Thyroid gland (tissue), 4 donors: Measurements from ENCODE around the gene MICAL3. TPM values are rescaled to one million over a fixed set of nuclear protein-coding genes. Genes with fewer than 3 reads are reported as not detected.

Experiments
- DNase-seq, 2 donors: peaks; one replicate each; pipeline ENCODE4 v3.0.0-alpha.2; 2019
- H3K27ac ChIP-seq, 3 donors: fragments of 200-600 bp; sonication (generic); 1 replicate in 2 of 3; 2 replicates in 1 of 3; pipeline ENCODE4 v1.5.1; 2016 to 2019; ENCODE audit warnings: mild to moderate bottlenecking in 1 of 3, moderate library complexity in 1 of 3
- H3K27me3 ChIP-seq: fragments of 200-600 bp; sonication (generic); one replicate; pipeline ENCODE4 v1.5.1; 2019
- H3K36me3 ChIP-seq, 2 donors: fragments of 200-600 bp; sonication (generic); one replicate each; pipeline ENCODE4 v1.5.1; 2016 to 2019
- H3K4me1 ChIP-seq, 2 donors: fragments of 200-600 bp; sonication (generic); one replicate each; pipeline ENCODE4 v1.5.1; 2017 to 2019
- H3K4me3 ChIP-seq, 3 donors: fragments of 200-600 bp; sonication (generic); replicated peaks in 1 of 3; 1 replicate in 2 of 3; 2 replicates in 1 of 3; pipeline ENCODE4 v1.5.1; 2016; ENCODE audit warnings: mild to moderate bottlenecking in 1 of 3
- H3K9me3 ChIP-seq: fragments of 200-600 bp; sonication (generic); one replicate; pipeline ENCODE4 v1.5.1; 2017
- CTCF ChIP-seq, 6 experiments: fragments of 200-600 bp in 3 of 6; fragments of 450-650 bp in 3 of 6; sonication (generic) in 3 of 6; IDR thresholded peaks; one replicate each; pipeline ENCODE4 v1.5.1; 2016 to 2019; ENCODE audit warnings: antibody characterized with exemption in 6 of 6, mild to moderate bottlenecking in 2 of 6, inconsistent platforms in 1 of 6, moderate library complexity in 1 of 6
- POLR2A ChIP-seq, 2 donors: fragments of 450-650 bp; IDR thresholded peaks; one replicate each; pipeline ENCODE4 v1.6.1; 2017; ENCODE audit warnings: antibody characterized with exemption in 2 of 2, mild to moderate bottlenecking in 2 of 2, moderate library complexity in 1 of 2
- WGBS, 2 donors: methylation state at CpG; one replicate each; pipeline ENCODE4 v1.1.5; 2017; 5-methylcytosine and 5-hydroxymethylcytosine counted together
- intact Hi-C: fragments of 100-400 bp; cut with DNase I; formaldehyde crosslinking; loops from one replicate; pipeline ENCODE4 v1.15.1; 2023
- total RNA-seq, 4 donors: library from RNA; depleted of rRNA; stranded (reverse); fragments of >200 nt; gene quantifications; one replicate each; pipeline ENCODE4 v1.2.3, GENCODE V29; 2016

The MICAL3 gene
- total RNA-seq, 4 donors from 2014 or later, result 31.8 to 53.8 (median 43.6) TPM

GRCh38 chr22:17896586-17896985, 127.8 kb downstream of the MICAL3 start:
- no peak for TF ChIP-seq POLR2A (IDR thresholded peaks at IDR 0.05)
- TF ChIP-seq CTCF (IDR thresholded peaks at IDR 0.05), result no peak
- no peaks in the 10 kb centered on the region for H3K9me3 ChIP-seq
- WGBS, 2 donors, result 90 to 91% methylated on average over 14 of the region's 14 CpGs
- no peak overlapping the region for H3K4me3 ChIP-seq
- peaks cover 4% of the 10 kb centered on the region in 2 donors for H3K4me1 ChIP-seq
- H3K36me3 ChIP-seq, result peaks cover 4 to 12% of the 10 kb centered on the region in 2 donors
- DNase-seq, result no peak
- intact Hi-C loops, result no loop called here
- no peaks in the 10 kb centered on the region for H3K27me3 ChIP-seq
- H3K27ac ChIP-seq, result no peak overlapping the region

GRCh38 chr22:17893900-17894535, 130.3 kb downstream of the MICAL3 start:
- DNase-seq, result no peak
- Histone ChIP-seq H3K27me3 (no peaks in the 10 kb centered on the region), H3K27ac (no peak overlapping the region), H3K4me1 (peaks cover 5 to 7% of the 10 kb centered on the region in 2 donors), H3K36me3 (peaks cover 4 to 12% of the 10 kb centered on the region in 2 donors), H3K9me3 (no peaks in the 10 kb centered on the region), H3K4me3 (no peak overlapping the region)
- TF ChIP-seq POLR2A (IDR thresholded peaks at IDR 0.05) (no peak), CTCF (IDR thresholded peaks at IDR 0.05) (no peak)
- intact Hi-C loops, result no loop called here
- WGBS, 2 donors, result 92 to 93% methylated on average over 7 of the region's 7 CpGs

- no peak for TF ChIP-seq CTCF (IDR thresholded peaks at IDR 0.05)
- no peak for TF ChIP-seq POLR2A (IDR thresholded peaks at IDR 0.05)
- 94 to 97% methylated on average over 4 of the region's 4 CpGs for WGBS, 2 donors
- no peak for DNase-seq
- Histone ChIP-seq H3K27me3 (no peaks in the 10 kb centered on the region), H3K4me3 (no peak overlapping the region), H3K36me3 (peaks cover 4 to 21% of the 10 kb centered on the region in 2 donors), H3K27ac (peak overlapping the region in 1 of 3 donors; percentile 55), H3K4me1 (peaks cover 5 to 7% of the 10 kb centered on the region in 2 donors), H3K9me3 (no peaks in the 10 kb centered on the region)
- intact Hi-C loops, result no loop called here
Measured at GRCh38 chr22:17892376-17892775, 132.0 kb downstream of the MICAL3 start.

GRCh38 chr22:17891481-17892167, 132.7 kb downstream of the MICAL3 start:
- Histone ChIP-seq H3K27ac (peak overlapping the region in 1 of 3 donors; percentile 55), H3K27me3 (no peaks in the 10 kb centered on the region), H3K4me1 (peaks cover 5 to 7% of the 10 kb centered on the region in 2 donors), H3K9me3 (no peaks in the 10 kb centered on the region), H3K4me3 (no peak overlapping the region), H3K36me3 (peaks cover 4 to 21% of the 10 kb centered on the region in 2 donors)
- intact Hi-C loops, result no loop called here
- WGBS, 2 donors, result 52 to 53% methylated on average over 10 to 11 of the region's 12 CpGs
- DNase-seq, result peak; percentile 77 to 82
- TF ChIP-seq POLR2A (IDR thresholded peaks at IDR 0.05), result no peak
- TF ChIP-seq CTCF (IDR thresholded peaks at IDR 0.05), result peak in 3 of 6 experiments; percentile 36 to 43 (median 38)

- no peaks in the 10 kb centered on the region for H3K27me3 ChIP-seq
- H3K9me3 ChIP-seq, result no peaks in the 10 kb centered on the region
- peaks cover 4 to 20% of the 10 kb centered on the region in 2 donors for H3K36me3 ChIP-seq
- H3K4me1 ChIP-seq, result peaks cover 5 to 7% of the 10 kb centered on the region in 2 donors
- WGBS, 2 donors, result 79 to 86% methylated on average over 3 of the region's 3 CpGs
- no peak for DNase-seq
- H3K27ac ChIP-seq, result peak overlapping the region in 1 of 3 donors; percentile 55
- no peak overlapping the region for H3K4me3 ChIP-seq
- no peak for TF ChIP-seq CTCF (IDR thresholded peaks at IDR 0.05)
- no peak for TF ChIP-seq POLR2A (IDR thresholded peaks at IDR 0.05)
- intact Hi-C loops, result no loop called here
Measured at GRCh38 chr22:17890892-17891291, 133.5 kb downstream of the MICAL3 start.
